OCI-LY3 (cell line): Measurements from ENCODE around the gene SMURF1.

Source experiments
- EZH2phosphoT487 ChIP-seq: fragments of 200-600 bp; shearing (Covaris generic); IDR thresholded peaks from 2 replicates; pipeline ENCODE4 v1.6.1; 2018; ENCODE audit warnings: antibody characterized with exemption, mixed run types, low read depth
- TF ChIP-seq, protein P1 (sequence below): fragments of 200-600, 300-600 bp; sonication (generic); IDR thresholded peaks from 2 replicates; pipeline ENCODE4 v1.5.1; 2014; ENCODE audit warnings: antibody characterized with exemption, low read length, low read depth

DNA sequence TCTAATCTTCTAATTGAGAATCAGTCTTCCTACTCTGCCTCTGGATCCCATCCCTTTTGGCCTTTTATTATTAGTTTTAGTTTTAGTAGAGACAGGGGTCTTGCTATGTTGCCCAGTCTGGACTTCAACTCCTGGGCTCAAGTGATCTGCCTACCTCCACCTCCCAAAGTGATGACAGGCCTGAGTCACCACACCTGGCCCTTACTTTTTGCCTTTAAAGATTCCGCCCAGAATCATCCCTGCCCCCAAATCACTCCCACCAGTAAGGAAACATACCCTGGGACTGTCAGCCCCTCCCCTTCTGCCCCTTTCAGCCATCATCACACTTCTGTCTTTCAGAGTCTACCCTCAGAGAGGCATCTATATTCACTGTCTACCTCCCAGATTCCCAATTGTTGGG is 45.3 kb upstream of the SMURF1 start:
- TF ChIP-seq, protein P1, sequence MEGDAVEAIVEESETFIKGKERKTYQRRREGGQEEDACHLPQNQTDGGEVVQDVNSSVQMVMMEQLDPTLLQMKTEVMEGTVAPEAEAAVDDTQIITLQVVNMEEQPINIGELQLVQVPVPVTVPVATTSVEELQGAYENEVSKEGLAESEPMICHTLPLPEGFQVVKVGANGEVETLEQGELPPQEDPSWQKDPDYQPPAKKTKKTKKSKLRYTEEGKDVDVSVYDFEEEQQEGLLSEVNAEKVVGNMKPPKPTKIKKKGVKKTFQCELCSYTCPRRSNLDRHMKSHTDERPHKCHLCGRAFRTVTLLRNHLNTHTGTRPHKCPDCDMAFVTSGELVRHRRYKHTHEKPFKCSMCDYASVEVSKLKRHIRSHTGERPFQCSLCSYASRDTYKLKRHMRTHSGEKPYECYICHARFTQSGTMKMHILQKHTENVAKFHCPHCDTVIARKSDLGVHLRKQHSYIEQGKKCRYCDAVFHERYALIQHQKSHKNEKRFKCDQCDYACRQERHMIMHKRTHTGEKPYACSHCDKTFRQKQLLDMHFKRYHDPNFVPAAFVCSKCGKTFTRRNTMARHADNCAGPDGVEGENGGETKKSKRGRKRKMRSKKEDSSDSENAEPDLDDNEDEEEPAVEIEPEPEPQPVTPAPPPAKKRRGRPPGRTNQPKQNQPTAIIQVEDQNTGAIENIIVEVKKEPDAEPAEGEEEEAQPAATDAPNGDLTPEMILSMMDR, result no peak
- TF ChIP-seq EZH2phosphoT487, result no peak
